Activated T-cell treated with anti-CD3 and anti-CD28 coated beads, Interleukin-2, amount 50 U/mL, for 48 hours (primary cell): ENCODE results near the gene ADH1A.
"Not testable (repeated sequence)": the region's sequence is repeated elsewhere in the genome, so short reads cannot be mapped to it uniquely, and the experiment has no call there.

Source experiments
- DNase-seq, 2 experiments: peaks; one replicate each; pipeline ENCODE4 v3.0.0-alpha.2; 2020

Gene ADH1A

DNA sequence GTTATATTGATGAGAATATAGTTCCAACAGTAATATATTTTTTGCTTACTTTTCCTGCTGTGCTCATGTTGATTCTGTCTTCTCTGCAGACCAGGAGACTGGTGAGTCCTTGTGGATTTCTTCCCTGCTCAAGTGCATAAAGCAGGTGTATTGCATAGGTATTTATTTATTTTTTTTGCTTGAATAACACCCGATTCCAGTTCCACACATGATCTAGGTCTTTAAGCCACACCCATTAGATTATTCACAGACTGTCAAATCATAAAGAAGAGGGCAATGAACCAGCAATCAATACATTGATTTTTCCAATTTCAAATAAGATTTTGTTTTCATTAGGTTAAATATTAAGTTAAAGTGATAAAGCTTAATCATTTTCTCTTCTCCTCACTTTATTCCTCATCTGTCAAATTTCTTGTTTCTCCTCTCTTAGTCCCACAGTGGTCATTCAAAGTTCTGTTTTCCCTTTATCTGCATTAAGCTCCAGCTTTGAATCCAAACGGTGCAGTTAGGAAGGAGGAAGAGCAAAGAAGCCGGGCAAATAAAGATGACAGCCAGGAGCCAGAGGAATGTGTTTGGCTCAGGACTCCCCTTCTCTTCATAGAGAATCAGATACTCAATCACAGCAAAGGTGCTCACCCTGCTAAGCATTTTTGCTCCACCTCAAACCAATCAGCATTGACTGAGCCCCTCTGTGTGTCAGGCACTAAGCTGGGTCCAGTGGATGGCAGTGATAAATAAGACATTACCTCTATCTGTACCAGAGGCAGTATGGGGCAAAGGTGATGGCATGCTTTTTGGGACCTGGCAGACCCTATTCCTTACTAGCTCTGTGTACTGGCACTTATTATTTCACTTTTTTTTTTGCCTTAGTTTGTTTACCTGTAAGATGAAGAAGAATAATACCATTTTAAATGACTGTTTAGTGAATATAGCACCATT lies at the start of gene ADH1A:
ADH1A (minus strand) TSS at position 138 of the 939 bp plus-strand sequence; CDS start at position 67, 71 bp downstream.
- no peak for DNase-seq

DNA sequence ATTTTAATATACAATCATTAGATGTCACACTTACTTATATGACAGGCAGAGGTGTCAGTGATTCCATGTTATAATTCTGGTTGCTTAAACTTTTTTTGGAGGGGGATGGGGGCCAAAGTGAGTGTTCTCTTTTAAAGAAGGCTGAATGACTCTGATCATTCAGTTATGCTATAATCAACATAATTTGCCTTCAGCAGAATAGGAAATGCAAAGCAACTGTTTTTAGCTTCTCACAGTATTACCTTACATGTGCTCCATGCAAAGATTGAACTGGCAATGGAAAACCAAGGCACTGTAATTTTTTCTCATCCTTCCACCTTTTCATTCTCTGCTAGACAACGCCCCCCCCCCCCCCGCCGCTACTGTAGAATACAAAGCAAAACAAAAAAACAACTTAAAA lies 48.4 kb upstream of the ADH1A start:
- DNase-seq, result no peak

- no peak for DNase-seq
These were observed 45.8 kb upstream of the ADH1A start for GRCh38 chr4:99336553-99336952.

DNA sequence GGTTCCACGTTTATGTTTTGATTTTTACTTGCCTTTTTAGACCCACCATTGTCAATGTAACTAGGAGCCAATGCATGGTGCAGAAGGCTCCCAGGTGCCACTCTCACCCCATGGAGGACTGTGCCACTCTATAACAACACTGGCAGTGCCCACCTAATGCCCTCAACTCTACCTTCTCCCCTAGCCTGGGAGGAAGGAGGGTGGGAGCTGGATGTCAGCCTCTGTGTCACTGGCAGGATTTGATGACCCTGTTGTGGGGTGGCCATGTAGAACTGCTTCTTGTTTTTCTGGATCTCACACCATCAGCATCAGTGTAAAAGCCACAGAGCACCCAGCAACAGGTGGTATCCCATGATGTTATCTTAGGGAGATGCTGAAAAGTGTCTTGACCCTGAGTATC lies 44.1 kb upstream of the ADH1A start:
- no peak for DNase-seq

DNA sequence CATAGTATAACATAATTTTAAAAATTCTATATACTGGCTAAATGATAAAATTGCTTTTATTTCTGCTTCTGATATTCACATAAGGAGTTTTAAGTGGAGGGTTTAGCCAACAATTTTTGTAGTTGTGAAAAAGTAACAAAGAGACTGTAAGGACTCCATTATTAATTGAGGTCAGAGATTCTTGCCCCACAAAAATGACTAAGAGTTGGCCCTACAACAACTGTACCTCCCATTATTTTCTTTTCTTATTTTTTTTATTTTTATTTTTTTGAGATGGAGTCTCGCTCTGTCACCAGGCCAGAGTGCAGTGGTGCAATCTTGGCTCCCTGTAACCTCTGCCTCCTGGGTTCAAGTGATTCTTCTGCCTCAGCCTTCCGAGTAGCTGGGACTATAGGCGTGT lies 39.9 kb upstream of the ADH1A start:
- DNase-seq, result no peak

DNA sequence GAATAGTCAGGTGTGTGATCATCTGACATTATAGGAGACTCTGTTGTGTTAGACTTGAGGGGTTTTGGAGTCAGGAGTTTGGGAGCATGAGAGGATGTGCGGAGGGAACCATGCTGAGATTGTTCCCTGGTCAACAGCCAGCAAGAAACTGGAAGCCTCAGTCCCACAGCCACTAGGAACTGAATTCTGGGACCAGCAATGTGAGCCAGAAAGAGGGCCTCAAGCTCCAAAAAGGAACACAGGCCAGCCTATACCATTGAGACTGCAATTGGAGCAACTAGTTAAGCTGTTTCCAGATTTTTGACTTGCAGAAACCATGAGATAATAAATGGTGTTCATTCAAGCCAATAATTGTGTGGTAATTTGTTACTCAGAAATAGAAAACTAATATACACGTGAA lies 39.1 kb upstream of the ADH1A start:
- DNase-seq, result no peak

DNA sequence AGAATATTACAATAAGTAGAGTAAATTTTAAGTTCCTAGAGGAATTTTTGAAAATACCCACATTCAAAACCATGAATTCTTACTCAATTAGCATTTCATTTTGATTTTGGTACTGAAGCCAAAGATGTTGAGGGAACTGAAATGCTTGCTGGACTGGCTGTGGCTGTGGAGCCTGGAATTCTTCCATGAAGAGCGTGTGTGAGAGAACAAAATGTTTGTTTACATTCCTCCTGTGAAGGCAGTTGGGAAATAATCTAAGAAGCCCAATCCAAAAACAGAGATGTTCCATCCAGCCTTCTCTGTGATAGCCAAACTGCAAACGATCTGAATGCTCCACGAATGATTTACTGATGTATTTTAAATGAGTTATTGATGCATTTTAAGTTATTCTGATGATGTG lies 34.2 kb upstream of the ADH1A start:
- DNase-seq, result no peak

DNA sequence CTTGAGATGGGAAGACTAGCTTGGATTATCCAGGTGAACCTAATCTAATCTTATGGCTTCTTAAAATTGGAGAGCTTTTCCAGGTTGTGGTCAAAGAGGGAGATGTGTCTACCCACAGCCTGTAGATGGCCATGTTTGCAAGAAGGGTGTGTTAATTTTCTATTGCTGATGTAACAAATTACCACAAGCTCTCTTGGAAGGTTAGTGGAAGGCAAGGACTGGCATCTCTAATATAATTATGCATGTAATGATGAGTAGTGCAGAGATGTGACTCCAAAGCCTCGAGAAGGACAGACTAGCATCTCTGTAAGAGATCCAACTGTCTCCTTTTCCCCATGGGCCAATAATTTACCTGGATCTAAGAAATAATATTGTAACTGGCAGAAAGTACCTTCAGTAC lies 33.6 kb upstream of the ADH1A start:
- DNase-seq, result no peak

- no peak for DNase-seq
These were observed 33.0 kb upstream of the ADH1A start for GRCh38 chr4:99323756-99324155.

DNA sequence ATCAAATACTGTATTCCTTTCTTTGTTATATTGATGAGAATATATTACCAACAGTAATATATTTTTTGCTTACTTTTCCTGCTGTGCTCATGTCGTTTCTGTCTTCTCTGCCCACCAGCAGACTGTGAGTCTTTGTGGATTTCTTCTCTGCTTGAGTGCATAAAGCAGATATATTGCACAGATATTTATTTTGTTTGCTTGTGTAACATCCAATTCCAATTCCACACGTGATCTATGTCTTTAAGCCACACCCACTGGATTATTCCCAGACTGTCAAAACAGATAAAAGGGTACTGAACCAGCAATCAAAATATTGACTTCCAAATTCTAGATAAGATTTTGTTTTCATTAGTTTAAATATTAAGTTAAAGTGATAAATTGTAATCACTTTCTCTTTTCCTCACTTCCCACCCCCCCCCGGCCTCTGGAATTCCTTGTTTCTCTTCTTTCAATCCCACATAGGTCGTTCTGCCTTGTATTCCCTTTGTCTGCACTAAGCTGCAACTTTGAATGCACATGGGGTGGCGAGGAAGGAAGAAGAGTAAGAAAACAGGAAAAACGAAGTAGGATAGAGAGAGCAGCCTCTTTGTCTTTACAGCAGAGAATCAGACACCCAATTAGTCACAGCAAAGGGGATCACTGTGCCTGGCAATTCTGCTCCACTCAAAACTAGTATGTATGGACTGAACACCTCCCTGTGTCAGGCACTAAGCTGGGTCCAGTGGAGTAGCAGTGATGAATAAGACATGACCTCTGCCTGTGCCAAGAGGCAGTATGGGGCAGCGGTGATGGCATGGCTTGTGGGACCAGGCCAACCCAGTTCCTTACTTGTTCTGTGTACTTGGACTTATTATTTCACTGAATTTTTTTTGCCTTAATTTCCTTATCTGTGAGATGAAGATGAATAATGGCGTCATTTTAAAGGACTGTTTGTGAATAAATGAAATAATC lies 30.7 kb upstream of the ADH1A start, which contains the start of gene ADH1B:
ADH1B (minus strand) TSS at position 161 of the 951 bp plus-strand sequence; CDS start at position 91, 70 bp downstream.
- no peak for DNase-seq

GRCh38 chr4:99317811-99318210 lies 27.0 kb upstream of the ADH1A start:
- not testable (repeated sequence) for DNase-seq

- DNase-seq, result no peak
These were observed 26.6 kb upstream of the ADH1A start for GRCh38 chr4:99317354-99317753.

- no peak for DNase-seq
These were observed 25.1 kb upstream of the ADH1A start for GRCh38 chr4:99315839-99316238.

DNA sequence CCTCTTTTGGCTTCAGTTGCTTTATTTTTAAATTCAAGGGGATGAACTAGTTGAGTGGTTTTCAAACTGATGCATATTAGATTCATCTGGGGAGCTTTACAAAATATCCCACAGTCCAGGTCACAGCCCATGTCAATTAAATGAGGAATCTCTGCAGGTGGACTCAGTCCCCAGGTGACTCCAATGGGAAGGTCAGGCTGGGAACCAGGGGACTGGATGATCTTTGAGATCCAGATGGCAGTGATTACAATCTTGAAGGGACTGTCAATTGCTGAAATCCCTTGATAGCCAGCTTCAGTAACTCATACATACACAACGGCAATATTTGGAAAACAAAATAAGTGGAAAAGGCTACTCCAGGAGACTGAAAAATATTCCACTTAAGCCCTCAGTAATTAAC lies 23.4 kb upstream of the ADH1A start:
- DNase-seq, result no peak

GRCh38 chr4:99310389-99310788 lies 19.6 kb upstream of the ADH1A start:
- no peak for DNase-seq

DNA sequence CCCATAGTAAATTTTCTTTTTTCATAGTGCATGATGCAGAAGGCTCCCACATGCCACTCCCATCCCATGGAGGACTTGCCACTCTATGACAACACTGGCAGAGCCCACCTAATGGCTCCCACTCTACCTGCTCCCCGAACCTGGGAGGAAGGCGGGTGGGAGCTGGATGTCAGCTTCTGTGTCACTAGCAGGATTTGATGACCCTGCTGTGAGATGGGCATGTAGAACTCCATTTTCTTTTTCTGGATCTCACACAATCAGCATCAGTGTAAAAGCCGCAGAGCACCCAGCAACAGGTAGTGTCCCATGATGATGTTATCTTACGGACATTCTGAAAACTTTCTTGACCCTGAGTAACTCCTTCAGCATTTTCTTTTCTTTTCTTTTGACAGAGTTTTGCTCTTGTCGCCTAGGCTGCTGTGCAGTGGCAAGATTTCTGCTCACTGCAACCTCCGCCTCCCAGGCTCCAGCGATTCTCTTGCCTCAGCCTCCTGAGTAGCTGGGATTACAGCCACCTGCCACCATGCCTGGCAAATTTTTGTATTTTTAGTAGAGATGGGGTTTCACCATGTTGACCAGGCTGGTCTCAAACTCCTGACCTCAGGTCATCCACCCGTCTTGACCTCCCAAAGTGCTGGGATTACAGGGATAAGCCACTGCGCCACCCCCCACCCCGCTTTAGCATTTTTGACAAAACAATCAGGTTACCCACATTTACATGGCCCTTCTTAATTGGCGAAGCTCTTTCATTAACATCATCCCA lies 15.0 kb upstream of the ADH1A start:
- DNase-seq, result no peak

DNA sequence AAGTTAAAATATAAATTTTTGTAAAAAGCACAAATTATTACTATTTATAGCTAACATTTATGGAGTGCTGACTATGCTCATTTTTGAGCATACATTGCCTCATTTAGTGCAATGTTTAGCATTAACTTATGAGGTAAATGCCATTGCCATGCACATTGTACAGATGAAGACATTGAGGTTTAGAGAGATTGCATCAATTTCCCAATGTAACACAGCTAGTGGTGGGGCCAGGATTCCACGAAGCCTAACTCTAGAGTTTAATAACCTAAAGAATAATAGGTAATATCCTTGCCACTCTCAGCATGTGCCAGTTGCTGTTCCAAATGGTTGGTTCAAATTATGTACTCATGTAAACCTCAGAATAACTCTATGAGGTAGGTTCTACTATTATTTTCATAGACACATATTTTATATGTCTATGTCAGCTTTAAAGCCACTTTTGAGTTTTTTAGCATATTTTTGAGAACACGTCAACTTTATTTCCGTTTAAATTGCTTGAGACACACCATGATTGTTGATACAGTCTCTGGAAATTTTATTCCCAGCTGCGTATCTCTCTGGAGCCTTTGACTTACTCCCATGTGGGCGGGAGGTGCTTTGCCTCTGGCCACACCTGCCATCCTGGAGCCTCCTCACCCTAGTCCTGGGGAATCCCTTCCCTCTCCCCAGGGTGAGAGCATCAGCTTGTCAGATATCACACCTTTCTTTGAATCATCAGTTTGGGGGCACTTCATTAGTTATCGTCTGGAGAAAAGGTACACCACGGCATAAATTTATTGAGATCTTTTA lies 10.8 kb upstream of the ADH1A start:
- no peak for DNase-seq

GRCh38 chr4:99300934-99301333 lies 10.1 kb upstream of the ADH1A start:
- DNase-seq, result no peak

GRCh38 chr4:99293357-99293756 lies 2.6 kb upstream of the ADH1A start:
- DNase-seq, result no peak

DNA sequence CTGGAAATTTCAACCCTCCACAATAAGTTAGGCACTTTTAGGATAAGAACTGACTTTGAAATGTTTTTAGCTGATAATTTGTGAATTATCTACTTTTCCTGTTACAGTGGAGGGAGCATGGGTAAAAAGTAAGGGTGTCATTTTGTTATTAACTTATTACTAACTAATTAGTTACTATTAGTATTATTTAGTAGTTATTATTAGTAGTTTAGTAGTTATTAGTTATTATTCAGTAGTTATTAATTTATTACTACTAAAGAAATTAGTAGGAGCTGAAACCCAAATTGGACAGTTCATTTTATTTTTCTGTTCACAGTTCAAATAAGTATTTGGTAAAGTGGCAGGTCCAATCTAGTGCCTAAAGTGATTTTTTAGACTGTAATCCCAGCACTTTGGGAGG lies 5.4 kb downstream of the ADH1A start:
- no peak for DNase-seq

GRCh38 chr4:99282731-99283130 lies 8.1 kb downstream of the ADH1A start:
- no peak for DNase-seq

DNA sequence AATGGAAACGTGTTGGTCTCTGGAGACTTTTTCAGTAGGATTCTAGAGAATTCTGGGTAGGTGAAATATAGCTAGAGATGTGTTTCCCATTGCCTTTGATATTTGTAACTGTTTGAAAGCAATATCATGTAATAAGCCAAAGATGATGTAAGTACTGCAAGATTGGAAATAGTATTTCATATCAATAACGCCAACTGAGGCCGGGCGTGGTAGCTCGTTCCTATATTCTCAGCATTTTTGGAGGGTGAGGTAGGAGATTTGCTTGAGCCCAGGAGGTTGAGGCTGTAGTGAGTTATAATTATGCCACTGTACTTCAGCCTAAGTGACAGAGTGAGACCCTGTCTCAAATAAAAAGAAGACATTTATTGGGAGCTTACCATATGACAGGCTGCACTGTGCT lies 9.5 kb downstream of the ADH1A start:
- DNase-seq, result no peak
